SK-N-MC (cell line): Measurements from ENCODE around the gene SNX15.

ENCODE experiments used
- EZH2 ChIP-seq: fragments of 200-600 bp; sonication (generic); IDR thresholded peaks from one replicate; pipeline ENCODE4 v1.6.1; 2017; ENCODE audit warnings: antibody characterized with exemption
- POLR2AphosphoS5 ChIP-seq: IDR thresholded peaks from 2 replicates; pipeline ENCODE4 v1.6.1; 2012; ENCODE audit warnings: mild to moderate bottlenecking, low read depth, low read length, borderline replicate concordance

DNA sequence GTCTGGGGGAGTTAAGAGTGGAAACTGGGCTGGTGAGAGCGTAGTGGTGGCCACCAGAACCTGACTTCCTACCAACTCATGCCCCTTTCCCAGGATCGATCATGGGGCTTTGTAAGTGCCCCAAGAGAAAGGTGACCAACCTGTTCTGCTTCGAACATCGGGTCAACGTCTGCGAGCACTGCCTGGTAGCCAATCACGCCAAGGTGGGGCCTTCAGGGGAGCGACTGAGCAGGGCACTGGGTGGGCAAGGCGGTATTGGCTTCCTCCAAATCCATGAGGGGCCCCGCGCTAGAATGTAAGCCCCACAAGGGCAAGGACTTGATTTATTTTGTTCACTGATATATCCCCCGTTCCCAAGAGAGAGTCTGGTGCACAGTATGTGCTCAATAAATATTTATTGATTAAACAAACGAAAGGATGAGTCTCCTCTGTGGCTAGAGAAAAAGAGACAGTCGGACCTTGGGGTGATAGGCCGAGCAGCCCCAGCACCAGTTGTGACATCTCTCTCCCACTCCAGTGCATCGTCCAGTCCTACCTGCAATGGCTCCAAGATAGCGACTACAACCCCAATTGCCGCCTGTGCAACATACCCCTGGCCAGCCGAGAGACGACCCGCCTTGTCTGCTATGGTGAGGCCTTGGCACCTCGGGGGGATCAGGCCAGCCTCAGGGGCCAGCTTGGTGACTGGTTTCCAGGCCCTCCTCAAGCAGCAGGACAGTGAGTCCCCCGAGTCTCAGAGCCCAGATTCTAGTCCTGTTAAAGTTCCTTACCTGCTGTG is 57.5 kb downstream of the SNX15 start:
- TF ChIP-seq EZH2 = no peak
- no peak for TF ChIP-seq POLR2AphosphoS5
